GOT3 (cell line): Measurements from ENCODE around the gene KRTAP4-3.
"Not testable (repeated sequence)": the region's sequence is repeated elsewhere in the genome, so short reads cannot be mapped to it uniquely, and the experiment has no call there.

Experiments used
- DNase-seq: peaks from one replicate; lab custom pipeline; 2025; ENCODE audit warnings: mixed read lengths; lab: John Stamatoyannopoulos, UW

KRTAP4-3 gene

GRCh38 chr17:41168121-41168520 lies at the start of gene KRTAP4-3:
Gene KRTAP4-3 (minus strand): TSS chr17:41168221. CDS start chr17:41168172, 49 bp downstream.
- DNase-seq, result no peak

GRCh38 chr17:41215681-41216080 lies 47.7 kb upstream of the KRTAP4-3 start:
- DNase-seq, result no peak

- no peak for DNase-seq
Measured at GRCh38 chr17:41212524-41213169, 44.6 kb upstream of the KRTAP4-3 start.

- DNase-seq, result no peak
Measured at GRCh38 chr17:41211845-41212466, 43.9 kb upstream of the KRTAP4-3 start.

GRCh38 chr17:41199421-41200078 lies 31.5 kb upstream of the KRTAP4-3 start:
- no peak for DNase-seq

GRCh38 chr17:41196068-41196467 lies 28.0 kb upstream of the KRTAP4-3 start:
- no peak for DNase-seq

- DNase-seq, result no peak
Measured at GRCh38 chr17:41190328-41190727, 22.3 kb upstream of the KRTAP4-3 start.

GRCh38 chr17:41189837-41190318 lies 21.9 kb upstream of the KRTAP4-3 start, which contains the start of gene KRTAP9-1:
Gene KRTAP9-1 (plus strand): TSS chr17:41189887. CDS start chr17:41189887, 0 bp downstream.
- DNase-seq, result not testable (repeated sequence)

GRCh38 chr17:41186872-41187271 lies 18.9 kb upstream of the KRTAP4-3 start:
- DNase-seq, result no peak

- no peak for DNase-seq
Measured at GRCh38 chr17:41185001-41185400, 17.0 kb upstream of the KRTAP4-3 start.

GRCh38 chr17:41184480-41184961 lies 16.5 kb upstream of the KRTAP4-3 start, which contains the start of gene KRTAP4-1:
Gene KRTAP4-1 (minus strand): TSS chr17:41184911. CDS start chr17:41184854, 57 bp downstream.
- DNase-seq, result no peak

GRCh38 chr17:41178843-41179616 lies 11.0 kb upstream of the KRTAP4-3 start:
- DNase-seq, result no peak

GRCh38 chr17:41178341-41178740 lies 10.3 kb upstream of the KRTAP4-3 start:
- no peak for DNase-seq

GRCh38 chr17:41177727-41178271 lies 9.8 kb upstream of the KRTAP4-3 start, which contains the start of gene KRTAP4-2:
Gene KRTAP4-2 (minus strand): TSS chr17:41178221. CDS start chr17:41178164, 57 bp downstream.
- DNase-seq, result no peak

- no peak for DNase-seq
Measured at GRCh38 chr17:41176744-41177387, 8.8 kb upstream of the KRTAP4-3 start.

- no peak for DNase-seq
Measured at GRCh38 chr17:41171886-41172285, 3.9 kb upstream of the KRTAP4-3 start.

GRCh38 chr17:41167561-41167960 lies 460 bp downstream of the KRTAP4-3 start:
- no peak for DNase-seq

GRCh38 chr17:41163828-41164227 lies 4.2 kb downstream of the KRTAP4-3 start:
- no peak for DNase-seq

GRCh38 chr17:41160648-41161047 lies 7.4 kb downstream of the KRTAP4-3 start, which contains the start of gene KRTAP4-4:
Gene KRTAP4-4 (minus strand): TSS chr17:41160748. CDS start chr17:41160691, 57 bp downstream.
- no peak for DNase-seq

- not testable (repeated sequence) for DNase-seq
Measured at GRCh38 chr17:41160190-41160589, 7.8 kb downstream of the KRTAP4-3 start.

GRCh38 chr17:41153856-41154255 lies 14.2 kb downstream of the KRTAP4-3 start:
- no peak for DNase-seq
